Ovary (tissue), 9 donors: ENCODE results near the gene GPT2. TPM values are rescaled to one million over a fixed set of nuclear protein-coding genes. Genes with fewer than 3 reads are reported as not detected.

Source experiments
- DNase-seq, 5 donors: peaks; one replicate each; pipeline ENCODE4 v3.0.0-alpha.2; 2019 to 2020
- H3K27ac ChIP-seq, 2 donors: fragments of 200-600 bp; one replicate each; pipeline versions ENCODE4 v1.5.1 to v1.8.0; 2019 to 2022
- H3K27me3 ChIP-seq: fragments of 200-600 bp; one replicate; pipeline ENCODE4 v1.8.0; 2022
- H3K36me3 ChIP-seq: fragments of 200-600 bp; sonication (generic); one replicate; pipeline ENCODE4 v1.5.1; 2019
- H3K4me1 ChIP-seq: one replicate; pipeline ENCODE4 v1.8.1; 2013; ENCODE audit warnings: mild to moderate bottlenecking, moderate library complexity; ENCODE audit not compliant: insufficient read depth
- H3K4me3 ChIP-seq: fragments of 200-600 bp; sonication (generic); one replicate; pipeline ENCODE4 v1.5.1; 2017
- H3K9me3 ChIP-seq, 2 donors: fragments of 200-600 bp in 1 of 2; sonication (generic) in 1 of 2; one replicate each; pipeline versions ENCODE4 v1.5.1 to v1.8.1; 2013 to 2019; ENCODE audit warnings: mild to moderate bottlenecking in 1 of 2, moderate library complexity in 1 of 2
- CTCF ChIP-seq, 3 donors: fragments of 450-650 bp in 2 of 3; fragments of 200-600 bp in 1 of 3; IDR thresholded peaks; one replicate each; pipeline versions ENCODE4 v1.5.1 to v1.8.0; 2016 to 2022; ENCODE audit warnings: antibody characterized with exemption in 3 of 3, mild to moderate bottlenecking in 1 of 3
- EP300 ChIP-seq: sonication (generic); formaldehyde crosslinking; IDR thresholded peaks from one replicate; pipeline ENCODE4 v1.6.1; 2017; ENCODE audit warnings: antibody characterized with exemption
- POLR2A ChIP-seq: fragments of 450-650 bp; IDR thresholded peaks from one replicate; pipeline ENCODE4 v1.6.1; 2017; ENCODE audit warnings: antibody characterized with exemption, mild to moderate bottlenecking, moderate library complexity
- WGBS, 3 donors: extraction: QIAGEN DNeasy Blood & Tissue Kit in 1 of 3; methylation state at CpG; one replicate each; pipeline versions ENCODE4 v1.1.5 to v1.1.7; 2013 to 2017; 5-methylcytosine and 5-hydroxymethylcytosine counted together
- intact Hi-C, 4 donors: fragments of 100-400 bp; cut with DNase I; formaldehyde crosslinking; loops; one replicate each; pipeline versions ENCODE4 v1.11.0 to v1.15.1; 2022 to 2023
- polyA plus RNA-seq, 2 donors: library from polyadenylated mRNA; stranded (reverse); fragments of 200-250 nt in 1 of 2; fragments of 350-450 nt in 1 of 2; fragmentation: Illumina TruSeq in 1 of 2; extraction: RNeasy Lipid Tissue Mini Kit (QIAGEN cat#74804) in 1 of 2; gene quantifications; one replicate each; pipeline ENCODE4 v1.2.3, GENCODE V29; 2013 to 2014
- total RNA-seq, 7 donors: library from RNA; depleted of rRNA in 2 of 7; stranded (reverse); fragments of >200 nt in 2 of 7; fragmentation: NEBNext Ultra II Directional in 3 of 7; extraction: Animal tissue kit (Norgen Biotek cat#: 25700) in 3 of 7; gene quantifications; one replicate each; pipeline versions ENCODE4 v1.1.0 to v1.2.4, GENCODE V29; 2016 to 2023
- donor health status: DM: no; HTN: no; CAD: no; lungs with moderate emphysema.
- donor health status: DM: no; HTN: no; CAD: no.
- donor health status: Bipolar disorder and iron deficiency.
- donor health status: DM: yes; HTN: yes; CAD: no.
- donor health status: DM: no; HTN: no; CAD: no.
- donor health status: DM: yes; HTN: yes; CAD: no.

Gene GPT2
- total and polyA plus RNA-seq, 9 donors: 2.2 to 30.7 (median 4.9) TPM

GRCh38 chr16:46918905-46919792 is 35.0 kb downstream of the GPT2 start:
- Histone ChIP-seq H3K27me3 (no peaks in the 10 kb centered on the region), H3K4me1 (no peaks in the 10 kb centered on the region), H3K9me3 (no peaks in the 10 kb centered on the region), H3K36me3 (no peaks in the 10 kb centered on the region), H3K27ac (no peak overlapping the region), H3K4me3 (no peak overlapping the region)
- intact Hi-C loops: no loop called here
- no peak for DNase-seq
- TF ChIP-seq CTCF (IDR thresholded peaks at IDR 0.05) (no peak), POLR2A (no peak), EP300 (no peak)
- WGBS, 3 donors: 73% methylated on average over 21 of the region's 21 CpGs

GRCh38 chr16:46920402-46921068 is 36.4 kb downstream of the GPT2 start:
- TF ChIP-seq CTCF (IDR thresholded peaks at IDR 0.05) (no peak), POLR2A (no peak), EP300 (no peak)
- H3K27me3 ChIP-seq: no peaks in the 10 kb centered on the region
- H3K4me3 ChIP-seq: no peak overlapping the region
- no peak for DNase-seq
- no peaks in the 10 kb centered on the region for H3K9me3 ChIP-seq
- WGBS, 3 donors: 68 to 70% (median 70%) methylated on average over 9 of the region's 9 CpGs
- no peaks in the 10 kb centered on the region for H3K36me3 ChIP-seq
- intact Hi-C loops: loop anchor here in 1 of 4 donors (10.0 kb wide), 1 partner anchor 236 kb away; the partner anchor contains the start of genes ORC6 and VPS35
- H3K27ac ChIP-seq: no peak overlapping the region
- H3K4me1 ChIP-seq: no peaks in the 10 kb centered on the region

DNA sequence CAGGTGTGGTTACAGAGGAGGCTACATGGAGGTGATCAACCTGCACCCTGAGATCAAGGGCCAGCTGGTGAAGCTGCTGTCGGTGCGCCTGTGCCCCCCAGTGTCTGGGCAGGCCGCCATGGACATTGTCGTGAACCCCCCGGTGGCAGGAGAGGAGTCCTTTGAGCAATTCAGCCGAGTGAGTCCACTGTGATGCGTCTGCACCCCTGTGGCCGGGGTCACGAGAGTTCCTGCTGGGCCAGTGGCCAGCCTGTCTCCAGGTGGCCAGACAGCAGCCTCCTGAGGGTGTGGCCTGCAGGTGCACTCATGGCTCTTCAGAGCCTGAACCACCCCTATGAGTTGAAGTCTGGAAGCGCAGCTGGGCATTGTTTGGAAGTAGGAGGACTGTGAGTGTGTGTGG is 38.1 kb downstream of the GPT2 start:
- Histone ChIP-seq H3K4me3 (no peak overlapping the region), H3K9me3 (no peaks in the 10 kb centered on the region), H3K4me1 (no peaks in the 10 kb centered on the region), H3K36me3 (no peaks in the 10 kb centered on the region), H3K27ac (no peak overlapping the region), H3K27me3 (no peaks in the 10 kb centered on the region)
- TF ChIP-seq CTCF (IDR thresholded peaks at IDR 0.05) (no peak), POLR2A (no peak), EP300 (no peak)
- no peak for DNase-seq
- WGBS, 3 donors: 91 to 95% (median 94%) methylated on average over 10 of the region's 10 CpGs
- intact Hi-C loops: loop anchor here in 1 of 4 donors (10.0 kb wide), 1 partner anchor 237 kb away; the partner anchor contains the start of genes ORC6 and VPS35

GRCh38 chr16:46923513-46924295 is 39.5 kb downstream of the GPT2 start:
- Histone ChIP-seq H3K27ac (no peak overlapping the region), H3K4me1 (no peaks in the 10 kb centered on the region), H3K36me3 (no peaks in the 10 kb centered on the region), H3K9me3 (no peaks in the 10 kb centered on the region), H3K4me3 (no peak overlapping the region), H3K27me3 (no peaks in the 10 kb centered on the region)
- TF ChIP-seq POLR2A (no peak), EP300 (no peak), CTCF (IDR thresholded peaks at IDR 0.05) (no peak)
- WGBS, 3 donors: 73 to 80% (median 76%) methylated on average over 19 of the region's 19 CpGs
- DNase-seq: no peak
- intact Hi-C loops: loop anchor here in 1 of 4 donors (10.0 kb wide), 1 partner anchor 239 kb away; the partner anchor contains the start of genes ORC6 and VPS35
